SK-N-SH treated with all-trans-retinoic acid at 6 μM for 48 hours (cell line): ENCODE data around the gene RNASE8.
A peak's percentile ranks its signal among the peaks of the same experiment; 100 is the strongest.
"Not testable (repeated sequence)": the region's sequence is repeated elsewhere in the genome, so short reads cannot be mapped to it uniquely, and the experiment has no call there.

Source experiments
- ATAC-seq: fragments of 200-7000 bp; cut with Tn5 transposase; 3 replicates; pipeline ENCODE4 v1.9.1; 2020; ENCODE audit warnings: mild to moderate bottlenecking, moderate library complexity
- ARNTL ChIP-seq: fragments of 450-650 bp; formaldehyde crosslinking; IDR thresholded peaks from 2 replicates; pipeline ENCODE4 v1.5.0; 2020; ENCODE audit warnings: low read depth, mild to moderate bottlenecking, moderate library complexity, borderline replicate concordance
- BACH2 ChIP-seq: fragments of 250-450 bp; sonication (Bioruptor Pico); IDR thresholded peaks from 2 replicates; pipeline ENCODE4 v1.9.0; 2021; ENCODE audit warnings: mild to moderate bottlenecking, borderline replicate concordance
- CREB5 ChIP-seq: fragments of 250-450 bp; sonication (Bioruptor Pico); IDR thresholded peaks from 2 replicates; pipeline ENCODE4 v1.5.1; 2020; ENCODE audit warnings: low read depth, mild to moderate bottlenecking, moderate library complexity
- CSDC2 ChIP-seq: fragments of 250-450 bp; sonication (Bioruptor Pico); IDR thresholded peaks from 2 replicates; pipeline ENCODE4 v1.5.0; 2020; ENCODE audit warnings: mild to moderate bottlenecking, moderate library complexity
- OSR1 ChIP-seq: fragments of 250-450 bp; sonication (Bioruptor Pico); IDR thresholded peaks from 2 replicates; pipeline ENCODE4 v1.8.0; 2022; ENCODE audit warnings: moderate library complexity, mild to moderate bottlenecking, inconsistent platforms
- PATZ1 ChIP-seq: fragments of 250-450 bp; sonication (Bioruptor Pico); IDR thresholded peaks from 2 replicates; pipeline ENCODE4 v1.8.0; 2020; ENCODE audit warnings: mild to moderate bottlenecking, moderate library complexity, borderline replicate concordance
- POU6F1 ChIP-seq: fragments of 250-450 bp; sonication (Bioruptor Pico); IDR thresholded peaks from 2 replicates; pipeline ENCODE4 v1.8.0; 2021; ENCODE audit warnings: low read depth, mild to moderate bottlenecking, moderate library complexity, borderline replicate concordance
- PPARA ChIP-seq: fragments of 250-450 bp; sonication (Bioruptor Pico); IDR thresholded peaks from 2 replicates; pipeline ENCODE4 v1.5.0; 2020; ENCODE audit warnings: mild to moderate bottlenecking, borderline replicate concordance
- RARB ChIP-seq: fragments of 250-450 bp; sonication (Bioruptor Pico); IDR thresholded peaks from 2 replicates; pipeline ENCODE4 v1.8.0; 2021; ENCODE audit warnings: mild to moderate bottlenecking, moderate library complexity
- SNAI2 ChIP-seq: fragments of 250-450 bp; sonication (Bioruptor Pico); IDR thresholded peaks from 2 replicates; pipeline ENCODE4 v1.5.0; 2020; ENCODE audit warnings: mild to moderate bottlenecking, moderate library complexity
- TCF4 ChIP-seq: fragments of 250-450 bp; sonication (Bioruptor Pico); IDR thresholded peaks from 2 replicates; pipeline ENCODE4 v1.8.0; 2021; ENCODE audit warnings: mild to moderate bottlenecking, moderate library complexity, borderline replicate concordance
- TOX ChIP-seq: fragments of 250-450 bp; sonication (Bioruptor Pico); IDR thresholded peaks from 2 replicates; pipeline ENCODE4 v1.8.0; 2021; ENCODE audit warnings: mild to moderate bottlenecking, moderate library complexity, borderline replicate concordance
- TSHZ2 ChIP-seq: fragments of 250-450 bp; sonication (Bioruptor Pico); IDR thresholded peaks from 2 replicates; pipeline ENCODE4 v1.5.0; 2020; ENCODE audit warnings: mild to moderate bottlenecking, moderate library complexity
- ZC3H10 ChIP-seq: fragments of 250-450 bp; sonication (Bioruptor Pico); IDR thresholded peaks from 2 replicates; pipeline ENCODE4 v1.5.1; 2021; ENCODE audit warnings: mild to moderate bottlenecking, moderate library complexity
- ZFP3 ChIP-seq: fragments of 250-450 bp; sonication (Bioruptor Pico); IDR thresholded peaks from 2 replicates; pipeline ENCODE4 v1.5.0; 2020; ENCODE audit warnings: mild to moderate bottlenecking, moderate library complexity
- ZFP30 ChIP-seq: fragments of 450-650 bp; formaldehyde crosslinking; IDR thresholded peaks from 2 replicates; pipeline ENCODE4 v1.5.0; 2022; ENCODE audit warnings: mild to moderate bottlenecking, moderate library complexity
- ZNF565 ChIP-seq: fragments of 450-650 bp; formaldehyde crosslinking; conservative IDR thresholded peaks from 2 replicates; pipeline ENCODE4 v1.5.0; 2020; ENCODE audit warnings: low read depth, mild to moderate bottlenecking, moderate library complexity
- ZNF70 ChIP-seq: fragments of 450-650 bp; formaldehyde crosslinking; IDR thresholded peaks from 2 replicates; pipeline ENCODE4 v1.5.0; 2020; ENCODE audit warnings: mild to moderate bottlenecking, moderate library complexity
- ZNF8 ChIP-seq: fragments of 450-650 bp; formaldehyde crosslinking; IDR thresholded peaks from 2 replicates; pipeline ENCODE4 v1.5.0; 2020; ENCODE audit warnings: mild to moderate bottlenecking, moderate library complexity

The RNASE8 gene, protein sequence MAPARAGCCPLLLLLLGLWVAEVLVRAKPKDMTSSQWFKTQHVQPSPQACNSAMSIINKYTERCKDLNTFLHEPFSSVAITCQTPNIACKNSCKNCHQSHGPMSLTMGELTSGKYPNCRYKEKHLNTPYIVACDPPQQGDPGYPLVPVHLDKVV

DNA sequence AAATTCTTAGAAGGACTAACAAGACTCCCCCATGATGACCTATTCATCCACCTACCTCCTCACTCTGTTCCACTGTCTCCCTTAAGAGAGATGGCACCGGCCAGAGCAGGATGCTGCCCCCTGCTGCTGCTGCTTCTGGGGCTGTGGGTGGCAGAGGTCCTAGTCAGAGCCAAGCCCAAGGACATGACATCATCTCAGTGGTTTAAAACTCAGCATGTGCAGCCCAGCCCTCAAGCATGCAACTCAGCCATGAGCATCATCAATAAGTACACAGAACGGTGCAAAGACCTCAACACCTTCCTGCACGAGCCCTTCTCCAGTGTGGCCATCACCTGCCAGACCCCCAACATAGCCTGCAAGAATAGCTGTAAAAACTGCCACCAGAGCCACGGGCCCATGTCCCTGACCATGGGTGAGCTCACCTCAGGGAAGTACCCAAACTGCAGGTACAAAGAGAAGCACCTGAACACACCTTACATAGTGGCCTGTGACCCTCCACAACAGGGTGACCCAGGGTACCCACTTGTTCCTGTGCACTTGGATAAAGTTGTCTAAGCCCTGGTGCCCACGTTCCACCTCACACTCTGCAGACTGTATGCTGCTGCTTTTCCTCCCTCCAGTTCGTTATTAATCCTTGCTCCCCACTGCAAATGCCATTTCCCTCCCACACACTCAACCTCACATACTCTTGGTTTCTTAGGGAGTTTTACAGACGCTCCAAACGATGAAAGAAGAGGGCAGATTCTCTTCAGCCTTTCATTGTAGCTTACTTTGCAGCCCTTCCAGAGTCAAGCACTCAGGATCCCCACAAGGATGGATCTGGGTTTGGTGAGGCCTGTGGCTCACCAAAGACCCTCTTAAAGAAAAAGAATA, at the start of gene RNASE8:
TSS of gene RNASE8 (plus strand) at position 20 of the 873 bp plus-strand sequence. CDS start at position 91, 71 bp downstream.
- no peak for ATAC-seq
- TF ChIP-seq BACH2 (CRISPR knock-in tag) (no peak), CREB5 (CRISPR knock-in tag) (no peak), CSDC2 (no peak), ZNF565 (CRISPR knock-in tag) (no peak), ZFP30 (no peak), TOX (CRISPR knock-in tag) (no peak), ZC3H10 (CRISPR knock-in tag) (no peak), ZNF8 (CRISPR knock-in tag) (no peak), TCF4 (CRISPR knock-in tag) (no peak), PATZ1 (no peak), ZFP3 (CRISPR knock-in tag) (no peak), ARNTL (CRISPR knock-in tag) (no peak)
- TF ChIP-seq, all 23 proteins: peak for 0

DNA sequence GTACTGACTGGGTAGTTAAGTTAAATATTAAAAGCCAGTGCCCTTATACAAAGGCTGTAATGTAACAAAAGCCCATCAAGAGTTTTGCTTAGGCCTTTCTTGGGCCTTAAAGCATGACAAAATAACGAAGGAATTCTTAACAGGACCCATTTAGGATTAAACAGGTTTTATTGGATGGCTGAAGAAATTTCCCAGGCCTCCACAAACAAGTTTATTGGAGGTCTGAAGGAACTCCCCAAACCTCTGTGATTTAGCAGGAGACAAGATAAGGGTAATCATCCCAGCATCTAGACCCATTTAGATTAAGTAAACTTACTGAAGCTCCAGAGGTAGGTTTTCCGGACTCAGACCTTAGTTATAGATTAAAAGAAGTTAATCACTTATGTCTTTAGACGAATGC, 47.9 kb upstream of the RNASE8 start:
- not testable (repeated sequence) for ATAC-seq

- TF ChIP-seq ARNTL (CRISPR knock-in tag) (no peak), BACH2 (CRISPR knock-in tag) (no peak), TCF4 (CRISPR knock-in tag) (no peak)
- ATAC-seq = no peak
Observed at GRCh38 chr14:21011136-21011535, 46.5 kb upstream of the RNASE8 start.

GRCh38 chr14:21014761-21015190, 42.8 kb upstream of the RNASE8 start:
- TF ChIP-seq ZFP3 (CRISPR knock-in tag) = peak; percentile 47; the same call in 1 of the 2 replicates
- TF ChIP-seq TSHZ2 (CRISPR knock-in tag) = no peak
- ATAC-seq = peak; percentile 97

- no peak for ATAC-seq
- TF ChIP-seq SNAI2 (CRISPR knock-in tag) (no peak), PPARA (CRISPR knock-in tag) (no peak), PATZ1 (no peak), ZFP3 (CRISPR knock-in tag) (no peak), OSR1 (CRISPR knock-in tag) (no peak), POU6F1 (CRISPR knock-in tag) (no peak), ZNF8 (CRISPR knock-in tag) (no peak), ARNTL (CRISPR knock-in tag) (no peak), ZNF70 (CRISPR knock-in tag) (no peak), CREB5 (CRISPR knock-in tag) (no peak), ZNF565 (CRISPR knock-in tag) (no peak), TOX (CRISPR knock-in tag) (no peak), RARB (CRISPR knock-in tag) (no peak)
Observed at GRCh38 chr14:21015312-21015711, 42.3 kb upstream of the RNASE8 start.
